Measurements from ENCODE around the gene LYSMD3.

LYSMD3 gene

GRCh38 chr5:90488791-90489190 lies 40.6 kb downstream of the LYSMD3 start:
- TF ChIP-seq CTCF (IDR thresholded peaks at IDR 0.05; ENCODE audit: borderline replicate concordance, insufficient read depth, low read depth, low read length): no peak
- no peak overlapping the region for H3K4me3 ChIP-seq (ENCODE audit: low read depth, low read length)

GRCh38 chr5:90484540-90484939 lies 44.8 kb downstream of the LYSMD3 start:
- TF ChIP-seq CTCF (IDR thresholded peaks at IDR 0.05; ENCODE audit: borderline replicate concordance, insufficient read depth, low read depth, low read length): no peak
- H3K4me3 ChIP-seq (ENCODE audit: low read depth, low read length): no peak overlapping the region

GRCh38 chr5:90483206-90483605 lies 46.2 kb downstream of the LYSMD3 start:
- no peak for TF ChIP-seq CTCF (IDR thresholded peaks at IDR 0.05; ENCODE audit: borderline replicate concordance, insufficient read depth, low read depth, low read length)
- H3K4me3 ChIP-seq (ENCODE audit: low read depth, low read length): no peak overlapping the region

- no peak overlapping the region for H3K4me3 ChIP-seq (ENCODE audit: low read depth, low read length)
- no peak for TF ChIP-seq CTCF (IDR thresholded peaks at IDR 0.05; ENCODE audit: borderline replicate concordance, insufficient read depth, low read depth, low read length)
Measured at GRCh38 chr5:90480699-90481098, 48.7 kb downstream of the LYSMD3 start.

GRCh38 chr5:90479611-90480385 lies 49.6 kb downstream of the LYSMD3 start:
- no peak for TF ChIP-seq CTCF (IDR thresholded peaks at IDR 0.05; ENCODE audit: borderline replicate concordance, insufficient read depth, low read depth, low read length)
- H3K4me3 ChIP-seq (ENCODE audit: low read depth, low read length): no peak overlapping the region

GRCh38 chr5:90477621-90478215 lies 51.7 kb downstream of the LYSMD3 start:
- no peak for TF ChIP-seq CTCF (IDR thresholded peaks at IDR 0.05; ENCODE audit: borderline replicate concordance, insufficient read depth, low read depth, low read length)
- H3K4me3 ChIP-seq (ENCODE audit: low read depth, low read length): no peak overlapping the region

GRCh38 chr5:90477073-90477472 lies 52.3 kb downstream of the LYSMD3 start:
- no peak overlapping the region for H3K4me3 ChIP-seq (ENCODE audit: low read depth, low read length)
- TF ChIP-seq CTCF (IDR thresholded peaks at IDR 0.05; ENCODE audit: borderline replicate concordance, insufficient read depth, low read depth, low read length): no peak

Measured in GM12875 (cell line).